GM12865 (cell line): ENCODE data around the gene RNGTT.

Experiments used
- DNase-seq: peaks from one replicate; pipeline ENCODE4 v3.0.0; 2010; ENCODE audit warnings: low read depth
- H3K4me3 ChIP-seq: 2 replicates; pipeline ENCODE4 v1.5.1; 2011; ENCODE audit warnings: mild to moderate bottlenecking, low read depth, low read length, control low read depth
- TF ChIP-seq, protein P1 (sequence below): IDR thresholded peaks from 2 replicates; pipeline ENCODE4 v1.5.1; 2011; ENCODE audit warnings: low read length, control low read depth, low read depth, inconsistent platforms; ENCODE audit not compliant: insufficient read depth; ENCODE audit errors: missing control alignments

The RNGTT gene

DNA sequence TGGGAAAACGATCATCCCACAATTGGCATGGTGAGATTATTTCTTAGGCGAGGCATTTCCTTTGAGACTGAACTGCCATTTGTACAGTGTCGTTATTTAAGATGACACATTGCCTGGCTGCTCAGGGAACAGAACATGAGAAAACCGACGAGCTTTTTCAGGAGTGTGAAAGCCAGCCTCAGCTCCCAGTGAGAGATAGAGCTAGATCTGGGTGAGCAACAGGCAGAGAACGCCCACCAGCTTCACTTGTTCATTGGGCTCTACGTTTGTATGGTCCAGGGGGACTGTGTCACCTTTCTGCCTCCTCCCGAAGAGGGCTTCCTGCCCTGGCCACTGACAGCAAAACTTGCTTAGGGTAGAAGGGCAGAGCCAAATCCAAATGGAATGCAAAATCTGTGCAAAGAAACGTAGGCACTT, 378.1 kb downstream of the RNGTT start:
- TF ChIP-seq, protein P1, sequence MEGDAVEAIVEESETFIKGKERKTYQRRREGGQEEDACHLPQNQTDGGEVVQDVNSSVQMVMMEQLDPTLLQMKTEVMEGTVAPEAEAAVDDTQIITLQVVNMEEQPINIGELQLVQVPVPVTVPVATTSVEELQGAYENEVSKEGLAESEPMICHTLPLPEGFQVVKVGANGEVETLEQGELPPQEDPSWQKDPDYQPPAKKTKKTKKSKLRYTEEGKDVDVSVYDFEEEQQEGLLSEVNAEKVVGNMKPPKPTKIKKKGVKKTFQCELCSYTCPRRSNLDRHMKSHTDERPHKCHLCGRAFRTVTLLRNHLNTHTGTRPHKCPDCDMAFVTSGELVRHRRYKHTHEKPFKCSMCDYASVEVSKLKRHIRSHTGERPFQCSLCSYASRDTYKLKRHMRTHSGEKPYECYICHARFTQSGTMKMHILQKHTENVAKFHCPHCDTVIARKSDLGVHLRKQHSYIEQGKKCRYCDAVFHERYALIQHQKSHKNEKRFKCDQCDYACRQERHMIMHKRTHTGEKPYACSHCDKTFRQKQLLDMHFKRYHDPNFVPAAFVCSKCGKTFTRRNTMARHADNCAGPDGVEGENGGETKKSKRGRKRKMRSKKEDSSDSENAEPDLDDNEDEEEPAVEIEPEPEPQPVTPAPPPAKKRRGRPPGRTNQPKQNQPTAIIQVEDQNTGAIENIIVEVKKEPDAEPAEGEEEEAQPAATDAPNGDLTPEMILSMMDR, result no peak
- DNase-seq, result no peak
- H3K4me3 ChIP-seq, result no peak overlapping the region

DNA sequence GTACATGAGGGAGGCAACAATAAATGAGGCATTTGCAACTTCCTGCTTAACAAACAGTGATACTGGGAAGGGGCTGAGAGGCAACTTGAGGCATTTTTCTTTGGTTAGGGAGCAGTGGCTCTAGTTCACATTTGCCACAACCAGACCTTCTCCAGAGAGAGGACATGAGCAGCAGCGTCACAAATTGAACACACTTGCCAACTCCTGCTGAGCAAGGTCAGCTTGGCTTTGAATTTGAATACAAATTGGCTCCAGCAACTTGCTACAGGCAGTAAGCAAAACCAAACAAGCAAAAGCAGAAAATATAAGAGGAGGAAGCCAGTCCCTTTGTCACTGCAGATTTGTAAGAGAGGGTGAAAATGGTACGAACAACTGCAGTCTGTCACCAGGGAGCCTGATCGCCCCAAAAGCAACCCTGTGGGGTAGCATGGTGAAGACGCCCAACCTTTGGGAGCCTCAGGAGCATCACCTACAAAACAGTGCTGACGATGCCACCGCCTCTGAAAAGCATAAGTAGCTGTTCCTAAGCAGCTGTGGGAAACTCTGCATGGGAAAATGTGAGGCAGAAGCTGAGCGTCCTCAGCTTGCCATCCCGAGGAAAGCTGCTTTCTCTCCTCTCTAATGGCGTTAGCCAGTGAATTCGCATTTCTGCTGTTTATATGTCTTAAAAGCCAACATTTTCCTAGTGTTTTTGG, 378.7 kb downstream of the RNGTT start:
- no peak overlapping the region for H3K4me3 ChIP-seq
- no peak for DNase-seq
- TF ChIP-seq, protein P1, result no peak

DNA sequence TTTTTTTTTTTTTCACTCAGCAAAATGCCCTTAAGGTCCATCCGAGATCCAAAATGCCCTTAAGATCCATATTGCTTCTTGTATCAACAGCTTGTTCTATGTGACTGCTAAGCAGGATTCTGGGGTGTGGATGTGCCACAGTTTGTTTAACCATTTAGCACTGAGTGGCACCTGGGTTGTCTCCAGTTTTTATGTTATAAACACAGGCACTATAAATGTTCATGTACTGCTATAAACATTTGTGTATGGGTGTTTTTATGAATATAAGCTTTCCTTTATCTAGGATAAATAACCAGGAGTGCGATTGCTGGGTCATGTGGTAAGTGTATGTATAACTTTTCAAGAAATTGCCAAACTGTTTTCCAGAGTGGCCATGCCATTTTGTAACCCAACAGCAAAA, 386.0 kb downstream of the RNGTT start:
- no peak for DNase-seq
- no peak overlapping the region for H3K4me3 ChIP-seq
- TF ChIP-seq, protein P1, result no peak

DNA sequence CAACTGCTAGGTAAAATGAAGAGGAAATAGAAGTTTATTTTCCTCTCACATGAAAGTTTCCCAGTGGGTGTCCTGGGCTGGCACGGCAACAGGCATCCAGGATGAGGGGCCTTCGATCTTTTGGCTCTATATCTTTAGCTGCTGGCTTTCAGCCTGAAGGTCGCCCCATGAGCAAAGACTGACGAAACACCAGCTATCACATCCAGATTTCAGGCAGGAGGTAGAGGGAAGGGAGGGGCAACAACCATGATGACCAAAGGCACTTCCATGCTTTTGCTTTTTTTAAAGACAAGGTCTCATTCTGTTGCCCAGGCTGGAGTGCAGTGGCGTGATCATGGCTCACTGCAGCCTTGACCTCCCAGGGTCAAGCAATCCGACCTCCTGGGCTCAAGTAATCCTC, 387.9 kb downstream of the RNGTT start:
- no peak for DNase-seq
- no peak overlapping the region for H3K4me3 ChIP-seq
- TF ChIP-seq, protein P1, result no peak

DNA sequence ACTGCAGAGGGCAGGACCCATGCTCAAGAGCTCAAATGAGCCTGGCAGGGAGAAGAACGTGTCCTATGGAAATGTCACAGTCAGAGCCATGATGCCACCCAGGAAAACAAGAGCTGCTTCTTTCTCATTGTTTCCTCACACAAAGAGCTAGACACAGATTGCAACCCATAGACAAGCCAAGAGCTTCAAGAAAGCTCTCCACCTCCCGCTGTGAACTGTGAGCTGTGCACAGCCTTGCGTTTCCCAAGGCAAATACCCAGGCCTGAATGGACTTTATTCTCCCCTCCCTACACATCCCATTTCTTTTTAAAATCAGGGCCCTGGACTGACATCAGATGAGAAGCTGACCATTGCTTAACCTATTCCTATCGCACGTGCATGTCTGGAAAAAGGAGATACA, 388.8 kb downstream of the RNGTT start:
- no peak overlapping the region for H3K4me3 ChIP-seq
- no peak for DNase-seq
- TF ChIP-seq, protein P1, result no peak

DNA sequence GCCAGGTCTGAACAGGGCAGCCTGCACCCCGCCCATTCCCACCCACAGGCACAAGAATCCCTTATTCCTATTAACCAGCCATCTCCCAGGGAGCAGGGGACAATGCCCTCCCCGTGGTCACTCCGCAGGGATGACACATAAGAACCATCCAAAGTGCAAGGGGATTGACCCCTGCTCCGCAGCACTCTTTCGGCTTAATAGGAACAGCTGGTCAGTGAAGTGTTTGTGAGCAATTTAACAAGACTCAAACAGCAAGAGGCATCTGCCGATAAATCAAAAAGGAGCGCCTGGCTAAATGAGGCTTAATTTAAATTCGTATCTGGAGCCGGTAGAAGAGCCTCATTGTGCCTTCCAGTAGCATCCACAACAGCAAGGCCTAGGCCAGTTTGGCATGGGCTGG, 389.4 kb downstream of the RNGTT start:
- TF ChIP-seq, protein P1, result no peak
- DNase-seq, result no peak
- no peak overlapping the region for H3K4me3 ChIP-seq

DNA sequence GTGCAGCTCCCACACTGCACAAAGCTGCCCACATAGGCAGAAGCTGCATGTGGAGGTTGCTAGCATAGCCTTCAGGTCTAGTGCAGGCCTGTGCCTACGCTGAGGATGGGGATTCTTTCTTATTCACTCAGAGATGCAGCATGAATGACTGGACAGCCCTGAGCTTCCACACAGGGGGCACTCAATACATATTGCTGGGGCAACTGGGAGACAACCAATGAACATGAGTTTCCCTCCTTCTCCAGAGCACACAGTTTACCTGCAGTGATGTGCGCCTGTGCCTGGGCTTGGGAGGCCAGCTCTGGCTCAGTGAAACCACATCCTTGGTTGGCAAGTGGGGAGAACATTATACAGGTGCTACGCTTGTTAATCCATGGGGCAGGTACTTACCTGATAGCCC, 389.9 kb downstream of the RNGTT start:
- TF ChIP-seq, protein P1, result no peak
- no peak overlapping the region for H3K4me3 ChIP-seq
- no peak for DNase-seq
